Measurements from ENCODE around the gene LAP3. TPM values are rescaled to one million over a fixed set of nuclear protein-coding genes. Genes with fewer than 3 reads are reported as not detected.

Gene LAP3
- total RNA-seq, 2 donors from 2014 or later = 59.3 to 63.8 TPM

DNA sequence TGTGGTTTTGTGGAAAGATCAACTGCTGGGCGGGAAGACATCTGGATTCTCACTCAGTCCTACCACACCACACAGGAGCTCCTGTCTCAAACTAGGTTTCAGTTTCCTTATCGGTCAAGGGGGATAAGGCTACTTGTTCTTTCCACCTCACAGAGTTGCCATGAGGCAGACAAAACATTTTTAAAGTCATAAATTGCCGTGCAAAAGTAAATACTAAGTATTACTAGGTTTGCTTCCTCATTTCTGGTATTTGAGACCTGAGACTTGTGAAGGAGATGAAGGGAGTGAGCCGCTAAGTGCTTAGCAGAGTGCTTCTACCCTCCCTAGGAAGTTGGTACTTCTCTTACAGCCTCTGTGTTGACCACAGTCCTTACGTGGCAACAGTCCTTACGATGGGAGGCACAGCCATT lies 1.5 kb downstream of the LAP3 start:
- Histone ChIP-seq H3K4me1 (no peaks in the 10 kb centered on the region), H3K27ac (peak overlapping the region; percentile 89), H3K36me3 (no peaks in the 10 kb centered on the region), H3K4me3 (peak overlapping the region; percentile 64), H3K27me3 (no peaks in the 10 kb centered on the region), H3K9me3 (no peaks in the 10 kb centered on the region), H3K9ac (ENCODE audit: low read depth in 2 of 2, low read length in 2 of 2) (peak overlapping the region; percentile 74 to 84)
- TF ChIP-seq, protein P1, sequence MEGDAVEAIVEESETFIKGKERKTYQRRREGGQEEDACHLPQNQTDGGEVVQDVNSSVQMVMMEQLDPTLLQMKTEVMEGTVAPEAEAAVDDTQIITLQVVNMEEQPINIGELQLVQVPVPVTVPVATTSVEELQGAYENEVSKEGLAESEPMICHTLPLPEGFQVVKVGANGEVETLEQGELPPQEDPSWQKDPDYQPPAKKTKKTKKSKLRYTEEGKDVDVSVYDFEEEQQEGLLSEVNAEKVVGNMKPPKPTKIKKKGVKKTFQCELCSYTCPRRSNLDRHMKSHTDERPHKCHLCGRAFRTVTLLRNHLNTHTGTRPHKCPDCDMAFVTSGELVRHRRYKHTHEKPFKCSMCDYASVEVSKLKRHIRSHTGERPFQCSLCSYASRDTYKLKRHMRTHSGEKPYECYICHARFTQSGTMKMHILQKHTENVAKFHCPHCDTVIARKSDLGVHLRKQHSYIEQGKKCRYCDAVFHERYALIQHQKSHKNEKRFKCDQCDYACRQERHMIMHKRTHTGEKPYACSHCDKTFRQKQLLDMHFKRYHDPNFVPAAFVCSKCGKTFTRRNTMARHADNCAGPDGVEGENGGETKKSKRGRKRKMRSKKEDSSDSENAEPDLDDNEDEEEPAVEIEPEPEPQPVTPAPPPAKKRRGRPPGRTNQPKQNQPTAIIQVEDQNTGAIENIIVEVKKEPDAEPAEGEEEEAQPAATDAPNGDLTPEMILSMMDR (IDR thresholded peaks at IDR 0.05) = no peak
- DNase-seq = no peak
- intact Hi-C loops (cut with DNase I) = no loop called here

DNA sequence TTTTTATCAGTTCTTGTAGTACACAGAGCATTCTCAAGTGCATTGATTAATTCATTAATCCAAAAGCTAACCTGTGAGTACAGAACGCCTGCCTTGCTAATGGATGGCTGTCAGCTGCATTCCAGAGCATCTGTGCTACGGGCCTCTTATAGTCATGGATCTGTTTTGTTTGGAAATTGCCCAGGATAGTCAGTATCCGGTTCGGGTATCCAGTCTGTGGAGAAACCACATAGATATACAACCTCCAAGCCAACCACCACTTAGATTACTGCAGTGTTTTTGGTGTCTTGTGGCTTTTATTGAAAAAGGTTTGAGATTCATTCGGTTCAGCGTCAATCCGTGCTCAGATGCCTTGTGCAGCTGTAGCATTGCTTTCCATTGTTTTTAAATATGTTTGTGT lies 4.0 kb downstream of the LAP3 start:
- Histone ChIP-seq H3K9ac (ENCODE audit: low read depth in 2 of 2, low read length in 2 of 2) (no peak overlapping the region), H3K36me3 (peaks cover 10% of the 10 kb centered on the region), H3K27me3 (no peaks in the 10 kb centered on the region), H3K9me3 (no peaks in the 10 kb centered on the region), H3K4me1 (no peaks in the 10 kb centered on the region), H3K4me3 (no peak overlapping the region), H3K27ac (no peak overlapping the region)
- no peak for DNase-seq
- TF ChIP-seq, protein P1 (IDR thresholded peaks at IDR 0.05) = no peak
- intact Hi-C loops (cut with DNase I) = no loop called here

DNA sequence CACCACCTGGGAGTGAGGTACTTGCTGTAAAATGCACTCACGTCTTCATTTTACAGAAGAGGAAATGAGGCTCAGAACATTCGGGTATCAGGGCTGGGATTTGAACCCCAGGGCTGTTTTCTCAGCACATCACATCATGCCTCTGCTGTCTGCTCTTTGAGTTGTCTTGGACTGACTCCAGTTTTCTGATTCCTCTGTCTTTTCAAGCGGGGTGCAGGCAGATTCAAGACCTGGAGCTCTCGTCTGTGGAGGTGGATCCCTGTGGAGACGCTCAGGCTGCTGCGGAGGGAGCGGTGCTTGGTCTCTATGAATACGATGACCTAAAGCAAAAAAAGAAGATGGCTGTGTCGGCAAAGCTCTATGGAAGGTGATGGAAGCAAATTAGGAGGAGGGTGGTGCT lies 6.3 kb downstream of the LAP3 start:
- no peak for DNase-seq
- Histone ChIP-seq H3K27ac (no peak overlapping the region), H3K4me3 (no peak overlapping the region), H3K4me1 (no peaks in the 10 kb centered on the region), H3K36me3 (peaks cover 10% of the 10 kb centered on the region), H3K9ac (ENCODE audit: low read depth in 2 of 2, low read length in 2 of 2) (no peak overlapping the region), H3K9me3 (no peaks in the 10 kb centered on the region), H3K27me3 (no peaks in the 10 kb centered on the region)
- TF ChIP-seq, protein P1 (IDR thresholded peaks at IDR 0.05) = no peak
- intact Hi-C loops (cut with DNase I) = no loop called here

DNA sequence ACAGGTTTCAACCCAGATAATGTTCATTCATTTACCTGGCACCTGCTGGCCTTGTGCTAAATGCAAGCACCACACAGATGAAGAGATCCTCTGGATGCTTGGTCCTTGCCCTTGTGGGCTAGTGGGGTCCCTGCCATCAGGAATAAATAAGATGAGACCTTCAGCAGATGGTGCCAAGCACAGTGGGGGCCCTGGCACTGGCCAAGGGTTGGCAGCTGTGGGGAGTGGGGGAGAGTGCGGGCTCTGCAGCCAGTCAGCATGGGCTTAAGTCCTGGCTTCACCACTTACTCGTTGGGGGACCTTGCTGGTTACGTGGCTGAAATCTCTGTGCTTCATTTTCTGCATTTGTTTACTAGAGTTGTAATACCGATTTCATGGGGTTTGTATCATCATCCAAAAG lies 6.9 kb downstream of the LAP3 start:
- TF ChIP-seq, protein P1 (IDR thresholded peaks at IDR 0.05) = no peak
- H3K4me3 ChIP-seq = no peak overlapping the region
- H3K36me3 ChIP-seq = peaks cover 10% of the 10 kb centered on the region
- no peak overlapping the region for H3K9ac ChIP-seq (ENCODE audit: low read depth in 2 of 2, low read length in 2 of 2)
- no peaks in the 10 kb centered on the region for H3K27me3 ChIP-seq
- intact Hi-C loops (cut with DNase I) = no loop called here
- H3K9me3 ChIP-seq = no peaks in the 10 kb centered on the region
- no peak for DNase-seq
- H3K27ac ChIP-seq = no peak overlapping the region
- H3K4me1 ChIP-seq = no peaks in the 10 kb centered on the region

DNA sequence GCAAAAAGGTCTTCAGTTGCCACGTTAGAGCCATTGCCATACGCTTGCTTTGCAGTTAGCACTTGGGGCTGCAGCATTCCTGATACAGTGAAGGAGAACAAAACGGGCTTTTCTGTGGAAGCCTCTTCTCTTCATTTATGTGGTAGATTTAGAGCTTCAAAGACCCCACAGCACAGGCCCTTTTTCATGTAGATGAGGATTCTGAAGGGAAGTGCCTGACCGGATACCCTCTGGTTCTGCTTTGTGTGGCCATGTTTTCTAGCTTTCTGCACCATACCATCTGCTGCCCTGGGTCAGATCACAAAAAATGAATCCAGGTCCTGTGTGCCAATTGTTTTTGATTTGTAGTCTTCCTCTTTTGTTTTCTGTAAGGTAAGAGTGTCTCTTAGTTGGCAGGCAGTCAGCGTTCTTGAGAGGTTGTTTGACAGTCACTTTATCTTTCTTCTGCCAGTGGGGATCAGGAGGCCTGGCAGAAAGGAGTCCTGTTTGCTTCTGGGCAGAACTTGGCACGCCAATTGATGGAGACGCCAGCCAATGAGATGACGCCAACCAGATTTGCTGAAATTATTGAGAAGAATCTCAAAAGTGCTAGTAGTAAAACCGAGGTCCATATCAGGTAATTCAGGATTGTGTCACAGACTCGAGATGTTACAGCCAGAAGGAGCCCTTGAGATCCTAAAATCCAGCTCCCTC lies 7.7 kb downstream of the LAP3 start:
- TF ChIP-seq, protein P1 (IDR thresholded peaks at IDR 0.05) = no peak
- H3K27me3 ChIP-seq = no peaks in the 10 kb centered on the region
- DNase-seq = no peak
- no peak overlapping the region for H3K4me3 ChIP-seq
- H3K9me3 ChIP-seq = no peaks in the 10 kb centered on the region
- intact Hi-C loops (cut with DNase I) = no loop called here
- peaks cover 10% of the 10 kb centered on the region for H3K36me3 ChIP-seq
- no peak overlapping the region for H3K9ac ChIP-seq (ENCODE audit: low read depth in 2 of 2, low read length in 2 of 2)
- H3K27ac ChIP-seq = no peak overlapping the region
- no peaks in the 10 kb centered on the region for H3K4me1 ChIP-seq
